NCI-H2081 (cell line): ENCODE data around the gene CREB5.
A peak's percentile ranks its signal among the peaks of the same experiment; 100 is the strongest.
"Not testable (repeated sequence)": the region's sequence is repeated elsewhere in the genome, so short reads cannot be mapped to it uniquely, and the experiment has no call there.

ENCODE experiments used
- DNase-seq, 2 experiments: peaks; one replicate each; lab custom pipeline; 2025; lab: John Stamatoyannopoulos, UW

Gene CREB5, protein sequence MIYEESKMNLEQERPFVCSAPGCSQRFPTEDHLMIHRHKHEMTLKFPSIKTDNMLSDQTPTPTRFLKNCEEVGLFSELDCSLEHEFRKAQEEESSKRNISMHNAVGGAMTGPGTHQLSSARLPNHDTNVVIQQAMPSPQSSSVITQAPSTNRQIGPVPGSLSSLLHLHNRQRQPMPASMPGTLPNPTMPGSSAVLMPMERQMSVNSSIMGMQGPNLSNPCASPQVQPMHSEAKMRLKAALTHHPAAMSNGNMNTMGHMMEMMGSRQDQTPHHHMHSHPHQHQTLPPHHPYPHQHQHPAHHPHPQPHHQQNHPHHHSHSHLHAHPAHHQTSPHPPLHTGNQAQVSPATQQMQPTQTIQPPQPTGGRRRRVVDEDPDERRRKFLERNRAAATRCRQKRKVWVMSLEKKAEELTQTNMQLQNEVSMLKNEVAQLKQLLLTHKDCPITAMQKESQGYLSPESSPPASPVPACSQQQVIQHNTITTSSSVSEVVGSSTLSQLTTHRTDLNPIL

GRCh38 chr7:28411876-28412662 lies at the start of gene CREB5:
CREB5 (plus strand) TSS chr7:28412518; CDS start chr7:28412915, 397 bp downstream.
- DNase-seq, result no peak

DNA sequence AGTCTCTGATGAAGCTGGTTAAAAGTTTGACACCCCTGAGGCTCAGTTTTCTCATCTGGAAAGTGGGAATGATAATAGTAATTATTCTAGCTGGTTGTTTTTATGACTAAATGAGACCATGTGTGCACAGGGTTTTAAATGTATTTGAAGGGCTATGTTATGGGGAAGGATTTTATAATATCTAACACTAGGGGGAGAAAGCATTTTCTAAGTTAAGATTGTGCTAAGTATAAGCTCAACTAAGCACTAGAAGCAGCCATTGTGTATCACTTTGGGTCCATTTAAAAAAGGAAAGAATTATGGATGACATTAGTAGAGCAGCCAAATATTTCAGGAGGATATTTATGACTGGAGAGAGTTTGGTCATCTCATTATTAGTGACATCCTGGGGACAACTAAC lies 49.5 kb upstream of the CREB5 start:
- DNase-seq, result no peak

- DNase-seq, result no peak
Observed at GRCh38 chr7:28364082-28364481, 48.2 kb upstream of the CREB5 start.

DNA sequence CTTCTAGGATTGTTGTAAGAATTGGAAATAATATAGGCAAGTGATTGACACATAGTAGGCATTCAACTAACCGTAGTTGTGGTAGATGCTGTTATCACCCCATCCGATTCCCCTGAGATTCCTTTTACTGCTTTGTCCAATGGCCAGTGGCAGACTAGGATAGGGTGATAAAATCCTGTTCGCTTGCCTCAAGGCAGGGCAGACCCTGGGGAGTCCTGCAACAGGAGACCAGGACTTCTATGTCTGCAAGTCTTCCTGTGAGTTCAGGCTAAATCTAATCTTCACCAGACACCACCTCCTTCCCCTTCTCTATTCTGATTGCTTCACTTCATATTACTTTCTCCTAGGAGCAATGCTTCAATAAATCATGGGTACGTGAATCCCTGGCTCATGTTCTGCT lies 42.8 kb upstream of the CREB5 start:
- no peak for DNase-seq

DNA sequence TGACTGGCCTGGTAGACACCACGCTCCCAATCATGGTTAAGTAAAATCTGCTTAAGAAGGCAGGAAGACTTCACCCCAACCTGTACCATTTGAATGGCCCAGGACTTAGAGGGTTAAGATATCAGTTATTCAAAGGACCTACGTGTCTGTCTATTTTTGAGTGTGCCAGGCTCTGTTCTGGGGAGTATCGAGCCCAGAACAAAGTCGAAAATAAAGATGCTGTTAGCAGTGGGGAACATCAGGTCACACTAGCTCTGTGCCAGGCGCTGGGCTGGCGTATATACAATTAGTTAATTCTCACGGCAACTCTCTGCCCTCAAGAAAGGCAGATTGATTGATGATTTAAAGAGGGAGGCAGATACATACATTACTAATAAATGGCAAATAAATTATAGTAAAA lies 40.5 kb upstream of the CREB5 start:
- no peak for DNase-seq

DNA sequence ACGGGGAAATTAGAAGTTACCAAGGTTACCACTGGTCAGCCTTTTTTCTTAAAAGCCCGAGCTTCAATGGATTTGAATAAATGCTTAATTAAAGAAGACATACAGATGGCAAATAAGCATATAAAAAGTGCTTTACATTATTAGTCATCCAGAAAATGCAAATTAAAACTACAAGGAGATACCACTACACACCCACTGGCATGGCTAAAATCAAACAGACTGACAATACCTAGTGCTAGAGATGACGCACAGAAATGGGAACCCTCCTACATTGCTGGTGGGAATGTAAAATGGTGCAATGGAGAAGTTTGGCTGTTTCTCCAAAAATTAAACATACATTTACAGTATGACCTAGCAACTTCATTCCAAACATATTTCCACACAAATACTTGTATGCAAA lies 38.3 kb upstream of the CREB5 start:
- DNase-seq, result no peak

GRCh38 chr7:28375729-28376128 lies 36.6 kb upstream of the CREB5 start:
- DNase-seq, result no peak

- no peak for DNase-seq
Observed at GRCh38 chr7:28376634-28377033, 35.7 kb upstream of the CREB5 start.

DNA sequence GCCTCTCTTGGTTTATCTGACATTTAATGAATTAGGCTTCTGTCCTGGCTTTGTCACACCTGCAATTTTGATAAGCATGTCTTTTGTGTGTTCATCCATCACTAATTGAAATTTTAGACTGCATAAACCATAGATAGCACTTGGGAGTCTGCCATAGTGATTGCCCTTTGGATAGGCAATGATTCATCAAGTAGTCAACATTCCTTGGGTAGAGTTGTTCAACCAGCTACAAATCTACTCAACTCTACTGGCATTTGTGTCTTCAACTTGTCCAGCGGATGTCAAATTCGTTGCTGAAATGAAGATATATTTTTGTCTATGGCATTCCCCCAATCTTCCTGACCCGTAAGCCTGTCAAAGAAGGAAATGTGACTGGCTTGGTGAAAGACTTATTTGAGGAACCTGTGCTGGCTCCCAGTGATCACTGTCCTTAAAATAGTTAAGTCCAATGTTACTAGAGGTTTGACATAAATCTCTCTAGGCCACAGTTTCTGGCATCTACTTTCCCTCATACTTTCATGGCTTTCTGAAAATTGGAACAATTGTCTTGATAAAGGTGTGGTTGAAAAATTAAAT lies 33.7 kb upstream of the CREB5 start:
- no peak for DNase-seq

GRCh38 chr7:28381466-28381865 lies 30.9 kb upstream of the CREB5 start:
- no peak for DNase-seq

DNA sequence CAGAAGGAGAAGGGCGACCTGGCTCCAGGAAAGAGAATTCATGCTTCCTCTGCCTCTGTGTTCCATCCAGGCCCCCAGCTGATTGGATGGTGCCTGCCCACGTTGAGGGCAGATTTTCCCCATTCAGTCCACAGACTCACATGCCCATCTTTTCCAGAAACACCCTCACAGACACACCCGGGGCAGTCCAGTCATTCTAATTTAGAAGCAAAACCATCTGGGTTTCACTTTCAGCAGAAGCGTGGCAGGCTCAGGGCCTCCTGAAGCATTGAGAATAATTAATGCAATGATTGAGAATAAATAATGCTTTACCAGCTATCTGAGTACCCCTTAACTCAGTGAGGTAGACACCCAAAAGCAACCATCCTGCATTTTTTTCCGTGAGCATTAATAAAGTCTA lies 30.2 kb upstream of the CREB5 start:
- DNase-seq, result no peak

DNA sequence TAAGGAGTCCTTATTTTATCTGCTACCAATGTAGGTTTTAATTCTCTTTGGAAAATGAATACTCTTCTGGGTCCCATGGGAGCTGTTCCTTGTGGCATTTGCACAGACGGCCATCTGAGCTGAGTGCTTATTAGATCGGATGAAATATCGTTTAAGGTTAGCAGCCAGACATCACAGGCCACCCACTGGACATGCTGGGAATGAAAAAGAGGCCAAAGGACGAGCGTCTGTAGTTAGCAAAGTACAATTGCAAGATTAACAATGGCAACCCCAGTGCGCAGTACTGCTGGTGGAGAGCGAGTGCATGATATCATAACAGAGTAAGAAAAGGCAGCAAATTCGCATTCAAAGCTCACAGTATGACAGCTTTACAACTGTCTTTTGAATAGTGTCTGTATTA lies 28.3 kb upstream of the CREB5 start:
- DNase-seq, result peak; percentile 31 to 43

DNA sequence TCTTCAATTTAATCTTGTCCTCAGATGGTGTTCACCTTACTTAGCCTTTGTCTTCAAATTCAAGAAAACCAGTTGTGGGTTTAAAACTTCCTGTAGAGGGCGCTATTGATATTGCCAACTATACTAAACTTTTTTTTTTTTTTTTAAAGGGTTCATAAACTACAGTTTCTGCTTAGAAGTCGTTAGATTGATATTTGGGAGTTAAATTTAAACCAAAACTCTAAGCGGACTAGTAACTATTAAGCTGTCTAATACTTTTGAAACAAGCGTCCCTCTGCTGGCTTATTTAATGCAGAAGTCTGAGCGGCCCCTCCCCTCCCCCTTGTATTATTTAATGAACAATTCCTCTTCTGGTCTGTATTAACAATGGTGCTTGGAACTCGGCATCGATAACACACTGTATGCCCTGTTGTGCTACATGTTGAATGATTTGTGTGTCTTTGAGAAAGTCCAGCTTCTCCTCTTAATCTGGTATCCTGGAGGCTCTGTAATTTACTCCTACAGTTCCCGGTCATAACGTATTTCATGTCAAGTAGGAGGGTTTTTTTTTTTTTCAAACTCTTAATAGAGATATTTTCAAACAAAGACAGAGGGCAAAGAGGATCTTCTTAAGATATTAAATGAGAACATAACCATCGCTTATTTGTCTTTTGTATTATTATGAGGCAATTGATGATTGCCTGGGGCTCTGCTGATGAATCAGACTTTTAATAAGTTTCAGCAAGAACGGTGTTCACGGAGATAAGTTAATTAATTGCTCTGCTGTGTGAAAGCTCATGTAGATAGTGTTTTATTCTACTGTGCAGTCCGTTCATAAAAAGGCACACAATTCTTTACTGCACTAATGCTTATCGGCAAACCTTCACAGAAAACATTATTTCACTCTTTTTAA lies 22.6 kb upstream of the CREB5 start:
- DNase-seq, result peak; percentile 68 to 70

DNA sequence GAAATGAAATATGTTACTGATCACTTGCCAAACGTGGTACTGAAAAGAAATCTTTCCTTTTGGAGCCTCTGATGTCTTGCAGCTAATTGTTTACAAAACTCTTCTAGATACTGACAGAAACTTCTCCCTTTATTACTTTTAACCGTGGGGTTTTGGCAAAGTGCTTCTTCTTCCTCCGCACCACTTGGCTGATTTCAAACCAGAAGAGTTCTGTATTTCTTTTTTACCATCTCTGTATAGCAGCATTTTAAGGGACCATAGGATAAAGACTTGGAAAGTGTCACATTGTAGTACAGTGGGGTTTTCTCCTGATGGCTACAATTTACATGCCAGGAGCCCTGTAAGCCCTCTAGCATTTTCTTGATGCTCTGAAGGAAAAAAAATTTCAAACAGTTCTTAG lies 21.9 kb upstream of the CREB5 start:
- no peak for DNase-seq

DNA sequence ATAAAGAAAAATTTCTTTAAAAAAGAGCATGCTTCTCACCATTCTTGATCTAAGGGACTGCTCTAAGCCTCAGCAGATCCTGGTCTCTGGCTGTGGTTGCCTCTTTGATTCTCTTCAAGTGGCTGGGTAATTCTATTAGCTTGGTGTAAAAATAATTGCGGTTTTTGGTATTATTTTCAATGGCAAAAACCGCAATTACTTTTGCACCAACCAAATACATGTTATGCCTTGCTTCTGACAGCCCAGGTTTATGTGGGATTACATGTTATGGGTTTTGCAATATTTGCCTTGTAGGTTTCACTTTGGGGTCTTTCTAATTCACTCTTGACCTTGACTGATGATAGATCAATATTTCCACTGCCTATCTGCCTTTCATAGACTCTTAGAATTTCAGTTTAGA lies 20.0 kb upstream of the CREB5 start:
- no peak for DNase-seq

DNA sequence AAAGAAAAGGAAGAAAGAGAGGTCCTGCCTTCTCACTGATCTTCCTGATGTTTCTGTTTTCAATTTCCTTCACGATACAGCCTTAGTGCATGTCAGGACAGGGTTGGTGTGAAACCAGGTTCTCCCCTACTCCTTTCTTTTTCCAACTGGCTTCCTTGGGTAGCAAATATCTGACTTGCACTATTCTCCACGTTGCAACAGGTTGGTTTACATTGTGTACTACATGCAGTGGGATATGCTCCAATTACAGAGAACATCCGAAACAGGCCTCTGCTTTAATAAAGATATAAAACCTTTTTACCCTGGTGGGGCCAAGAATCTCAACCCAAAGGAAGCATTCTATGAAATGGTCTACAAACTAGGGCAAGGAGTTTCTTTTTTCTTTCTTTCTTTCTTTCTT lies 16.9 kb upstream of the CREB5 start:
- no peak for DNase-seq

DNA sequence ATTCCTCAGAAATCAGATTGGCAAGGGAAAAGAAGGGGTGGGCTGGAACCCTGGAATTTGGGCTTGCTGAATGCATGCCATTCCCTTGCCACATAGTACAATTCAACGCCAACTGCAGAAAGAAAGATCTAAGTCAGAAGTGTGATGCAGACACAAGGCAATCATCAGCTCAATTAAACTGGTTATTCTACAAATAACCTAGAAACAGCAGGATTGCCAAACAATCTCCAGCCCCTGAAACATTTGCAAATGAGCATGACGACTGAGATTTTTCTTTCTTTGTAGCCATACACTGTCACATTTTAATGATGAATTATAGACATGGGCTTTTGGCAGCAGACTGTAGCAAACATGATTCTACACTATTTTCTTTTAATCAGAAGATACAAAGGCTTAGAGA lies 16.5 kb upstream of the CREB5 start:
- DNase-seq, result peak in 1 of 2 experiments; percentile 33

DNA sequence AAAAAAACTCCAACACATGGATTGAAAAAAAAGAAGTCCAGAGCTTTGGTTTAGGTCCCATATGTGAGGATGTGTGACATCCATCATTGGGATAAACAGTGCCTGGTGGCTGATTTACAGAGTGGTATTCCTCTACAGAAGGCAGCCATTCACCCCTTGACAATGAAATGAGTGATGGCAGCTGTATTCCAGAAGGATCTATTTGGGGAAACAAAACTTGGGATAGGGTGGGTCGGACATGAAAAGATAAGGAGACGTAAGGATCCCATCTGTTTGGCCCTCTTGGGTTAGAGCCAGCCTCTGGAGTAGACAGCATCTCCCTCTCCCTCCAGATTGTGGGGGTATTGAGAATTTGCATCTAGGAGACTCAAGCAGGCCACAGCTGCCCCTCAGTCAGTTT lies 15.2 kb upstream of the CREB5 start:
- no peak for DNase-seq

DNA sequence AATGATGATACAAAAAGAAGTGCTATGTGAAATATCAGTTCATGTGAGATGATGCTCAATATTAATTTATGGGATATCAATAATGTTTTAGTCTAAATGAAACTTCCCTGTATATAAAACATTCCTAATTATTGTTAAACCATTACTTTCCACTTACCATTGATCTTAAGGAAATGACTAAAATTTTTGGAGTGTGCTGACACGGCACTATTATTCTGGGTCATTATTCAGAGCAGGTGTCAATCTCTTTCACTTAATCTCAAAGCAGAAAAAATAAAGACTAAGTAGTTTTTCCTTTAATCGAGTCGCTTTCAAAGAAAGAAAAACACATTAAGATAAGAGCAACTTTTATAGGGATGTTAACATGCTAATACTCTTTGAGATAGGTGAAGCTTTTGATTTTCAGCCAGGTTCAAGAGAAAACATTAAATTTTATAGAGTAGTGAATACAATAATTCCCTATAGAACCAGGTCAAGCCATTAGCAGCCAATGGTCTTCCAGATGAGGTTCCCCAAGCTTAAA lies 11.4 kb upstream of the CREB5 start:
- no peak for DNase-seq

- not testable (repeated sequence) for DNase-seq
Observed at GRCh38 chr7:28401567-28401966, 10.8 kb upstream of the CREB5 start.

DNA sequence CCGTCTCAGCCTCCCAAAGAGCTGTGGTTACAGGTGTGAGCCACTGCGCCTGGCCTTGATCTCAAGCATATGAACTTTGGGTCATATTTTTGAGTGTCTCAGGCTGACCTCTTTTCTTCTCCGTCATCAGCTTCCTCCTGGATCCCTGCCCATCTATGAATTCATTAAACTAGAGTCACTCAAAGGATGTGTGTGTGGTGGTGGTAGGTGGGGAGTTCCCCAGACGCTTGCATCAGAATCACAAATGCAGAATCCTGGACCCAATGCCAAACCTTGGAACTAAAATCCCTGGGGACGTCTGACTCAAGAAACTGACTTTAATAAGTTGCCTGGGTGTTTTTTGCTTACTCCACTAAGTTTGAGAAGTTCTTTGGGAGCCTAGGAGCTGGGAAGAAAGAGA lies 6.7 kb upstream of the CREB5 start:
- no peak for DNase-seq

- no peak for DNase-seq
Observed at GRCh38 chr7:28406192-28406591, 6.1 kb upstream of the CREB5 start.
